ENCODE measurements around the gene ZNF180. TPM values are rescaled to one million over a fixed set of nuclear protein-coding genes. Genes with fewer than 3 reads are reported as not detected.
A peak's percentile ranks its signal among the peaks of the same experiment; 100 is the strongest.

The ZNF180 gene
- total RNA-seq, 4 donors from 2014 or later, result 7.8 to 28.1 (median 15.1) TPM

GRCh38 chr19:44529536-44529935, 29.2 kb upstream of the ZNF180 start, which contains the start of gene CEACAM20:
Gene CEACAM20 (minus strand): TSS chr19:44529675. CDS start chr19:44529509, 166 bp downstream.
- peak in 2 of 3 donors; percentile 66 to 77 for DNase-seq
- Histone ChIP-seq H3K4me3 (peak within 1 kb of the TSS in 3 of 4 donors; percentile 8 to 56 (median 42)), H3K27ac (peak within 1 kb of the TSS in 2 of 4 donors; percentile 41 to 85), H3K4me1 (no peaks in the 10 kb centered on the region), H3K36me3 (no peaks in the 10 kb centered on the region), H3K9me3 (no peaks in the 10 kb centered on the region), H3K27me3 (no peaks in the 10 kb centered on the region)
- no peak for TF ChIP-seq CTCF (IDR thresholded peaks at IDR 0.05)
- peak; percentile 0 to 25 for TF ChIP-seq POLR2A (IDR thresholded peaks at IDR 0.05)

- peak overlapping the region in 2 of 4 donors; percentile 26 to 42 for H3K4me3 ChIP-seq
- H3K27me3 ChIP-seq, result no peaks in the 10 kb centered on the region
- H3K27ac ChIP-seq, result no peak overlapping the region
- H3K4me1 ChIP-seq, result no peaks in the 10 kb centered on the region
- no peaks in the 10 kb centered on the region for H3K9me3 ChIP-seq
- TF ChIP-seq CTCF (IDR thresholded peaks at IDR 0.05) (no peak), POLR2A (IDR thresholded peaks at IDR 0.05) (no peak)
- DNase-seq, result no peak
- H3K36me3 ChIP-seq, result no peaks in the 10 kb centered on the region
These were observed 27.2 kb upstream of the ZNF180 start for GRCh38 chr19:44527554-44527953.

DNA sequence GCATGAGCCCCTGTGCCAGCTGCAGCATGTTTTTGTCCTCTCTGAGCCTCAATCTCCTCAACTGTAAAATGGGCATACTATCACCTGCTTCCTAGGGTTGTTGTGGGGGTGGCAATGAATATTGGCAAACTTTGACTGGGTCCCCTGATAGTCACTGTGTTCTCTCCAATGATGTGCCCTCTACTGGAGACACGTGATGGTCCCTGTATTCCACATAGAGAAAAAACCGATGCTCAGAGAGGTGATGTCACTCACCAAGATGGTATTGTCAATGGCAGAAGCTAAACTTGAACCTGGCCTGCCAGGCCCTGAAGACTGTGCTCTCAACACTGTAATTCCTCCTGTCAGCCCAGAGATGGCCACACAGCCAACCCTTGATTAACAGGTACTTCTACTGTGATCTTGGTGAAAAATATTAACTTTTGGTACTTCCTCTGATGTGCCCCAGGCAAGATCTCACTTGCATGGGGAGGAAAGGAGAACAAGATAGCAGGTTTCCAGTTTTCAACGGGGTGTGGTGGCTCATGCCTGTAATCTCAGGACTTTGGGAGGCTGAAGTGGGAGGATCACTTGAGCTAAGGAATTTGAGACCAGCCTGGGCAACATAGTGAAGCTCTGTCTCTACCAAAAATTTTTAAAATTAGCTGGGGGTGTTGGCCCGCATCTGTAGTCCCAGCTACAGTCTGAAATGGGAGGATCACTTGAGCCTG, 25.6 kb upstream of the ZNF180 start:
- no peak overlapping the region for H3K27ac ChIP-seq
- no peak for DNase-seq
- TF ChIP-seq POLR2A (IDR thresholded peaks at IDR 0.05) (no peak), CTCF (IDR thresholded peaks at IDR 0.05) (no peak)
- H3K9me3 ChIP-seq, result no peaks in the 10 kb centered on the region
- H3K4me1 ChIP-seq, result no peaks in the 10 kb centered on the region
- H3K27me3 ChIP-seq, result no peaks in the 10 kb centered on the region
- H3K4me3 ChIP-seq, result no peak overlapping the region
- no peaks in the 10 kb centered on the region for H3K36me3 ChIP-seq

- H3K4me1 ChIP-seq, result no peaks in the 10 kb centered on the region
These were observed 21.0 kb upstream of the ZNF180 start for GRCh38 chr19:44521370-44521769.

GRCh38 chr19:44517146-44517545, 16.8 kb upstream of the ZNF180 start:
- Histone ChIP-seq H3K36me3 (no peaks in the 10 kb centered on the region), H3K4me1 (no peaks in the 10 kb centered on the region), H3K27me3 (no peaks in the 10 kb centered on the region), H3K27ac (no peak overlapping the region), H3K9me3 (peaks cover 0 to 5% (median 0%) of the 10 kb centered on the region in 4 donors), H3K4me3 (no peak overlapping the region)
- no peak for DNase-seq
- TF ChIP-seq CTCF (IDR thresholded peaks at IDR 0.05), result no peak
- TF ChIP-seq POLR2A (IDR thresholded peaks at IDR 0.05), result no peak

More at GRCh38 chr19:44521370-44521769, 21.0 kb upstream of the ZNF180 start:
- Histone ChIP-seq H3K27me3 (no peaks in the 10 kb centered on the region), H3K36me3 (no peaks in the 10 kb centered on the region), H3K27ac (no peak overlapping the region), H3K9me3 (peaks cover 0 to 5% (median 0%) of the 10 kb centered on the region in 4 donors), H3K4me3 (no peak overlapping the region)
- DNase-seq, result no peak
- TF ChIP-seq CTCF (IDR thresholded peaks at IDR 0.05) (no peak), POLR2A (IDR thresholded peaks at IDR 0.05) (no peak)
